Fibroblast of villous mesenchyme (primary cell): ENCODE data around the gene CHPF2. TPM values are rescaled to one million over a fixed set of nuclear protein-coding genes. Genes with fewer than 3 reads are reported as not detected.

Source experiments
- total RNA-seq: library from RNA; depleted of rRNA; stranded (reverse); fragments of >200 nt; gene quantifications from 2 replicates; pipeline ENCODE4 v1.2.3, GENCODE V29; 2012

Gene CHPF2
- total RNA-seq, 1 donor: 90.7 TPM

Other genes starting within 250 kb of the CHPF2 start
- 1.3 and 3.5 TPM in 2 replicates for gene NOS3, start 241.5 kb upstream of the CHPF2 start, total RNA-seq
- gene ATG9B, start 208.0 kb upstream of the CHPF2 start, total RNA-seq: under 0.01 and 0.32 TPM in 2 replicates
- gene ABCB8, start 204.0 kb upstream of the CHPF2 start, total RNA-seq: 35.4 and 36.4 TPM in 2 replicates
- under 0.01 and 0.32 TPM in 2 replicates for gene ASIC3, start 184.0 kb upstream of the CHPF2 start, total RNA-seq
- gene CDK5, start 174.6 kb upstream of the CHPF2 start, total RNA-seq: 22.2 and 22.9 TPM in 2 replicates
- 85.5 and 102 TPM in 2 replicates for gene SLC4A2, start 172.9 kb upstream of the CHPF2 start, total RNA-seq
- gene FASTK, start 151.7 kb upstream of the CHPF2 start, total RNA-seq: 87.2 and 103 TPM in 2 replicates
- gene TMUB1, start 149.0 kb upstream of the CHPF2 start, total RNA-seq: 17.7 and 21.6 TPM in 2 replicates
- gene AGAP3, start 146.0 kb upstream of the CHPF2 start, total RNA-seq: 59.2 and 83.8 TPM in 2 replicates
- gene GBX1, start 64.8 kb upstream of the CHPF2 start, total RNA-seq: not detected in 2 replicates
- gene ASB10, start 45.2 kb upstream of the CHPF2 start, total RNA-seq: not detected in 2 replicates
- gene H2BK1, start 22.0 kb upstream of the CHPF2 start, total RNA-seq: not detected in 2 replicates
- gene ABCF2, start 5.3 kb upstream of the CHPF2 start, total RNA-seq: 47.7 and 70.0 TPM in 2 replicates
- 32.0 and 49.3 TPM in 2 replicates for gene SMARCD3, start 16.2 kb downstream of the CHPF2 start, total RNA-seq
- gene NUB1, start 109.3 kb downstream of the CHPF2 start, total RNA-seq: 38.7 and 51.0 TPM in 2 replicates
- 0.32 and 1.3 TPM in 2 replicates for gene WDR86, start 177.6 kb downstream of the CHPF2 start, total RNA-seq
- gene CRYGN, start 207.7 kb downstream of the CHPF2 start, total RNA-seq: under 0.01 TPM in 1 of 2 replicates, not detected in the other